Measurements from ENCODE around the gene RAD21L1. TPM values are rescaled to one million over a fixed set of nuclear protein-coding genes. Genes with fewer than 3 reads are reported as not detected.

RAD21L1 gene
- total and polyA plus RNA-seq, 10 donors, result not detected

- 91 to 97% (median 95%) methylated on average over 24 to 27 of the region's 27 CpGs for WGBS, 5 donors
- H3K4me1 ChIP-seq, result peaks cover 0 to 18% (median 15%) of the 10 kb centered on the region in 6 donors
- intact Hi-C loops (cut with DNase I; ENCODE audit: low total_unique reads), result no loop called here
- peaks cover 0 to 39% (median 4%) of the 10 kb centered on the region in 6 donors for H3K36me3 ChIP-seq
- H3K4me3 ChIP-seq, result no peak overlapping the region
- no peak for TF ChIP-seq POLR2A (IDR thresholded peaks at IDR 0.05)
- peak in 1 of 3 donors; percentile 56 for TF ChIP-seq POLR2AphosphoS5 (IDR thresholded peaks at IDR 0.05)
- no peak for TF ChIP-seq CTCF (IDR thresholded peaks at IDR 0.05 in 8 of 11, conservative IDR thresholded peaks at IDR 0.05 in 3 of 11)
- H3K27ac ChIP-seq, result no peak overlapping the region
- no peak for DNase-seq
- H3K27me3 ChIP-seq (replicated peaks in 1 of 7), result peaks cover 0 to 32% (median 15%) of the 10 kb centered on the region in 7 donors
- H3K9me3 ChIP-seq, result no peaks in the 10 kb centered on the region
These were observed 44.9 kb upstream of the RAD21L1 start for GRCh38 chr20:1180949-1181348.

GRCh38 chr20:1182106-1182505 is 43.7 kb upstream of the RAD21L1 start:
- Histone ChIP-seq H3K4me3 (no peak overlapping the region), H3K27ac (no peak overlapping the region), H3K4me1 (peaks cover 0 to 24% (median 17%) of the 10 kb centered on the region in 6 donors), H3K9me3 (no peaks in the 10 kb centered on the region), H3K27me3 (replicated peaks in 1 of 7) (peaks cover 0 to 43% (median 16%) of the 10 kb centered on the region in 7 donors), H3K36me3 (peaks cover 0 to 27% (median 4%) of the 10 kb centered on the region in 6 donors)
- no peak for DNase-seq
- TF ChIP-seq POLR2A (IDR thresholded peaks at IDR 0.05) (no peak), CTCF (IDR thresholded peaks at IDR 0.05 in 8 of 11, conservative IDR thresholded peaks at IDR 0.05 in 3 of 11) (no peak), POLR2AphosphoS5 (IDR thresholded peaks at IDR 0.05) (no peak)
- 30 to 57% (median 46%) methylated on average over 4 of the region's 4 CpGs for WGBS, 5 donors
- intact Hi-C loops (cut with DNase I; ENCODE audit: low total_unique reads), result no loop called here

GRCh38 chr20:1183153-1183552 is 42.7 kb upstream of the RAD21L1 start:
- Histone ChIP-seq H3K4me3 (no peak overlapping the region), H3K27me3 (replicated peaks in 1 of 7) (peaks cover 0 to 46% (median 16%) of the 10 kb centered on the region in 7 donors), H3K4me1 (peaks cover 0 to 24% (median 17%) of the 10 kb centered on the region in 6 donors), H3K27ac (no peak overlapping the region), H3K9me3 (no peaks in the 10 kb centered on the region), H3K36me3 (peaks cover 0 to 19% (median 4%) of the 10 kb centered on the region in 6 donors)
- intact Hi-C loops (cut with DNase I; ENCODE audit: low total_unique reads), result no loop called here
- TF ChIP-seq POLR2A (IDR thresholded peaks at IDR 0.05) (no peak), POLR2AphosphoS5 (IDR thresholded peaks at IDR 0.05) (no peak), CTCF (IDR thresholded peaks at IDR 0.05 in 8 of 11, conservative IDR thresholded peaks at IDR 0.05 in 3 of 11) (no peak)
- no peak for DNase-seq
- 84 to 94% (median 87%) methylated on average over 6 of the region's 6 CpGs for WGBS, 5 donors

GRCh38 chr20:1184260-1184637 is 41.6 kb upstream of the RAD21L1 start:
- TF ChIP-seq CTCF (IDR thresholded peaks at IDR 0.05 in 8 of 11, conservative IDR thresholded peaks at IDR 0.05 in 3 of 11), result no peak
- TF ChIP-seq POLR2AphosphoS5 (IDR thresholded peaks at IDR 0.05), result no peak
- TF ChIP-seq POLR2A (IDR thresholded peaks at IDR 0.05), result no peak
- intact Hi-C loops (cut with DNase I; ENCODE audit: low total_unique reads), result no loop called here
- Histone ChIP-seq H3K4me1 (peaks cover 0 to 24% (median 17%) of the 10 kb centered on the region in 6 donors), H3K36me3 (peaks cover 0 to 16% (median 4%) of the 10 kb centered on the region in 6 donors), H3K4me3 (peak overlapping the region in 1 of 8 donors; percentile 74), H3K27me3 (replicated peaks in 1 of 7) (peaks cover 0 to 46% (median 16%) of the 10 kb centered on the region in 7 donors), H3K9me3 (no peaks in the 10 kb centered on the region), H3K27ac (no peak overlapping the region)
- DNase-seq, result no peak
- 46 to 60% (median 51%) methylated on average over 3 to 13 of the region's 13 CpGs for WGBS, 5 donors

All from spleen (tissue), 11 donors.